ENCODE results near the gene SORCS3. TPM values are rescaled to one million over a fixed set of nuclear protein-coding genes. Genes with fewer than 3 reads are reported as not detected.

The SORCS3 gene
- total RNA-seq, 1 experiment from 2014 or later: 0.04 TPM

- no peak overlapping the region for H3K27ac ChIP-seq (ENCODE audit: insufficient read length, low read depth, low read length)
- H2AFZ ChIP-seq (ENCODE audit: low read length): no peak overlapping the region
- DNase-seq: no peak
- H4K20me1 ChIP-seq (ENCODE audit: control insufficient read depth, insufficient read depth, insufficient read length): no peaks in the 10 kb centered on the region
- Mint-ChIP-seq H3K27me3 (ENCODE audit: low read depth) (peaks cover 61% of the 10 kb centered on the region), H3K27ac (no peak overlapping the region), H3K9me3 (no peaks in the 10 kb centered on the region), H3K36me3 (ENCODE audit: insufficient read depth in 1 of 3, low read depth in 3 of 3) (no peaks in the 10 kb centered on the region; a peak in 1 of 7 replicates), H3K4me1 (peaks cover 0 to 3% of the 10 kb centered on the region in 2 experiments; a peak in 1 of 4 replicates), H3K4me3 (no peak overlapping the region)
- H4K91ac ChIP-seq (ENCODE audit: insufficient read length, low read depth, low read length): no peak overlapping the region
- no peak overlapping the region for H2BK5ac ChIP-seq (ENCODE audit: insufficient read length, low read length)
- no peak overlapping the region for H3K4ac ChIP-seq (ENCODE audit: low read depth, low read length)
- no peak overlapping the region for H4K8ac ChIP-seq (replicated peaks; ENCODE audit: insufficient read length, low read depth, low read length)
- no peaks in the 10 kb centered on the region for H3K79me2 ChIP-seq (ENCODE audit: insufficient read depth, low read length)
- no peak overlapping the region for H3K9ac ChIP-seq (ENCODE audit: extremely low read depth, insufficient read length, low read length)
- no peak overlapping the region for H3K23ac ChIP-seq (ENCODE audit: insufficient read length, low read depth, low read length)
- no peak overlapping the region for H3T11ph ChIP-seq (ENCODE audit: low read length)
- no peak overlapping the region for H2BK15ac ChIP-seq (ENCODE audit: low read depth, low read length)
- H4K5ac ChIP-seq (ENCODE audit: insufficient read length, low read depth, low read length): no peak overlapping the region
- H3K18ac ChIP-seq (ENCODE audit: insufficient read length, low read depth, low read length): no peak overlapping the region
- H3K23me2 ChIP-seq (ENCODE audit: insufficient read length, low read depth, low read length, poor library complexity, severe bottlenecking): no peaks in the 10 kb centered on the region
- H2AK5ac ChIP-seq (ENCODE audit: insufficient read length, low read length): no peak overlapping the region
- no CpG with 5 or more reads among the region's 1 CpG for WGBS (ENCODE audit: extremely low coverage, insufficient read length, low lambda C conversion rate)
- TF ChIP-seq CTCF (conservative IDR thresholded peaks at IDR 0.05): no peak
- no peaks in the 10 kb centered on the region for H3K79me1 ChIP-seq (ENCODE audit: insufficient read depth, low read depth, low read length, poor library complexity, severe bottlenecking)
- H2BK12ac ChIP-seq (ENCODE audit: insufficient read length, low read depth, low read length): no peak overlapping the region
- no peaks in the 10 kb centered on the region for H3K27me3 ChIP-seq (ENCODE audit: insufficient read depth, low read length)
- no peak overlapping the region for H3K56ac ChIP-seq (ENCODE audit: insufficient read length, low read depth, low read length)
- H3K4me1 ChIP-seq (ENCODE audit: insufficient read depth, low read length): no peaks in the 10 kb centered on the region
- no peak overlapping the region for H2BK120ac ChIP-seq (ENCODE audit: low read depth, low read length, poor library complexity, severe bottlenecking)
- no peak overlapping the region for H3K14ac ChIP-seq (ENCODE audit: insufficient read depth, low read length)
- H3K9me3 ChIP-seq (ENCODE audit: control insufficient read depth, low read depth, low read length): no peaks in the 10 kb centered on the region
- no peak overlapping the region for H2BK20ac ChIP-seq (ENCODE audit: low read depth, low read length, poor library complexity, severe bottlenecking)
- H3K4me2 ChIP-seq (ENCODE audit: insufficient read depth, insufficient read length, low read length): no peak overlapping the region
These were observed 45.7 kb downstream of the SORCS3 start for GRCh38 chr10:104686829-104687228.

Measured in H9 (cell line).